Fibroblast of skin of left biceps (primary cell): ENCODE data around the gene TAF11L7.
"Not testable (repeated sequence)": the region's sequence is repeated elsewhere in the genome, so short reads cannot be mapped to it uniquely, and the experiment has no call there.

Source experiments
- DNase-seq, 2 experiments: peaks; one replicate each; pipeline ENCODE4 v3.0.0-alpha.2; 2013; ENCODE audit warnings: low read depth in 2 of 2

Gene TAF11L7

GRCh38 chr5:17585658-17586057 lies at the start of gene TAF11L7:
Gene TAF11L7, minus strand, starts transcription at chr5:17585758.
- not testable (repeated sequence) for DNase-seq

- DNase-seq, result no peak
Measured at GRCh38 chr5:17634160-17634559, 48.6 kb upstream of the TAF11L7 start, which contains the start of gene TAF11L14. Gene TAF11L14, plus strand, starts transcription at chr5:17634460.

- not testable (repeated sequence) for DNase-seq
Measured at GRCh38 chr5:17631788-17632187, 46.2 kb upstream of the TAF11L7 start, which contains the start of gene TAF11L13. Gene TAF11L13, plus strand, starts transcription at chr5:17632088.

GRCh38 chr5:17625686-17626085 lies 40.1 kb upstream of the TAF11L7 start:
- no peak for DNase-seq

- no peak for DNase-seq
Measured at GRCh38 chr5:17620627-17621026, 35.1 kb upstream of the TAF11L7 start.

- DNase-seq, result no peak
Measured at GRCh38 chr5:17619354-17619753, 33.8 kb upstream of the TAF11L7 start.

- no peak for DNase-seq
Measured at GRCh38 chr5:17614872-17615605, 29.5 kb upstream of the TAF11L7 start.

- DNase-seq, result not testable (repeated sequence)
Measured at GRCh38 chr5:17610092-17610491, 24.5 kb upstream of the TAF11L7 start, which contains the start of gene TAF11L12. Gene TAF11L12, plus strand, starts transcription at chr5:17610392.

- not testable (repeated sequence) for DNase-seq
Measured at GRCh38 chr5:17607461-17607860, 21.9 kb upstream of the TAF11L7 start.

GRCh38 chr5:17604951-17605350 lies 19.4 kb upstream of the TAF11L7 start:
- no peak for DNase-seq

- not testable (repeated sequence) for DNase-seq
Measured at GRCh38 chr5:17603880-17604279, 18.3 kb upstream of the TAF11L7 start, which contains the start of gene TAF11L11. Gene TAF11L11, plus strand, starts transcription at chr5:17604183.

- DNase-seq, result not testable (repeated sequence)
Measured at GRCh38 chr5:17597728-17598127, 12.2 kb upstream of the TAF11L7 start, which contains the start of gene TAF11L10. Gene TAF11L10, minus strand, starts transcription at chr5:17597828.

GRCh38 chr5:17594255-17594654 lies 8.7 kb upstream of the TAF11L7 start, which contains the start of gene TAF11L9:
Gene TAF11L9, minus strand, starts transcription at chr5:17594394.
- DNase-seq, result not testable (repeated sequence)

GRCh38 chr5:17590860-17591259 lies 5.3 kb upstream of the TAF11L7 start, which contains the start of gene TAF11L8:
Gene TAF11L8, minus strand, starts transcription at chr5:17590960.
- DNase-seq, result not testable (repeated sequence)
